ENCODE measurements around the gene PEDS1.
"Not testable (repeated sequence)": the region's sequence is repeated elsewhere in the genome, so short reads cannot be mapped to it uniquely, and the experiment has no call there.

PEDS1 gene

DNA sequence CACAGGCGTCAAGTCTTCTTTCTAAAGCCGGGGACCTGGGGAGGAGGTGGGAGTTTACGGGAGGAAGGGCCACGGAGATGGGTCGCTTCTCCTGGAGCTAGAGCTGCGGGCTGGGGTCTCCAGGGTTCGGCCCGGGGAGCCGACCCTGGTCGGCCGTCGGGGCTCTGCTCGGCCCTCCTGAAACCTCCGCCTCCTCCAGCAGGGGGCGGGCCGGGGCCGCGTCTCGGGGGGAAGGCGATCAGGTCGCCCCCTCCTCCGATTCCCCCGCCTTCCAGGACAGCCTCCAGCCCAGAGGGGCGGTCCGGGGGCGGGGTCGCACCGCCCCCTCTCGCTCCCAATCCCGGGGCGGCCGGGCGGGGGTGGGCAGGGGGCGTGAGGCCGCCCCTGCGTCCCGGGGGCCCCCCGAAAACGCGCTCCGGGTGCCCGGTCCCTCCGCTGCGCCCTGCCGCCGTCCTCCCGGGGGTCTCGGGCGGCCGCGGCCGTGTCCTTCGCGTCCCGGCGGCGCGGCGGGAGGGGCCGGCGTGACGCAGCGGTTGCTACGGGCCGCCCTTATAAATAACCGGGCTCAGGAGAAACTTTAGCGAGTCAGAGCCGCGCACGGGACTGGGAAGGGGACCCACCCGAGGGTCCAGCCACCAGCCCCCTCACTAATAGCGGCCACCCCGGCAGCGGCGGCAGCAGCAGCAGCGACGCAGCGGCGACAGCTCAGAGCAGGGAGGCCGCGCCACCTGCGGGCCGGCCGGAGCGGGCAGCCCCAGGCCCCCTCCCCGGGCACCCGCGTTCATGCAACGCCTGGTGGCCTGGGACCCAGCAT, 36.9 kb upstream of the PEDS1 start, which contains the start of gene CEBPB:
TSS of gene CEBPB (plus strand) at position 580 of the 814 bp plus-strand sequence. CDS start at position 784, 204 bp downstream.
- DNase-seq (ENCODE audit: low read depth), result peak; percentile 82

DNA sequence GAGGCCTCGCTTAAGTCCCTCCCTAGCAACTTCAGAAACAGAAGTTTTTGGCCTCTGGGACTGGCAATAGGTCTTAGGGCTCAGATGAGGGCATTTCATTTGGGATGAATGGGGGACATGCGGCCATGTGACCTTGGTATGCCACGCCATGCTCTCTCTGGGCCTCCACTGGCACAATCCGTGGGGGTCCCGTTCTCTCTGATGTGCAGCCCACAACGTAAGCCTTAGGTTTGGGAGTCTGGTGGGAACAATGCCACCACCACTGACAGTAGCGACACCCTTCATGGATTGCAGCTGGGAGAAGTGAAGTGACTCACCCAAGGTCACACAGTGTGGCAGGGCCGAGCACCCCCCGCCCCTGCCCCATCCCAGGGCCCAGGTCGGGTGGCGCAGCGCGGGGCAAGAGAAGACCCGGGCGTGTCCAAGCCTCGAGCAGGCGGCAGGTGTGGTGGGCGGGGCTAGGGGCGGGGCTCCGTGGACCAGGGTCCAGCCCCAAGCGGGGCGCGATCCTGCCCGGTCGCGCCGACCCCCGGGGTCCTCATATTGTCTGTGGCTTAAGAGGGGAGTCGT, 36.2 kb upstream of the PEDS1 start:
- no peak for DNase-seq (ENCODE audit: low read depth)

DNA sequence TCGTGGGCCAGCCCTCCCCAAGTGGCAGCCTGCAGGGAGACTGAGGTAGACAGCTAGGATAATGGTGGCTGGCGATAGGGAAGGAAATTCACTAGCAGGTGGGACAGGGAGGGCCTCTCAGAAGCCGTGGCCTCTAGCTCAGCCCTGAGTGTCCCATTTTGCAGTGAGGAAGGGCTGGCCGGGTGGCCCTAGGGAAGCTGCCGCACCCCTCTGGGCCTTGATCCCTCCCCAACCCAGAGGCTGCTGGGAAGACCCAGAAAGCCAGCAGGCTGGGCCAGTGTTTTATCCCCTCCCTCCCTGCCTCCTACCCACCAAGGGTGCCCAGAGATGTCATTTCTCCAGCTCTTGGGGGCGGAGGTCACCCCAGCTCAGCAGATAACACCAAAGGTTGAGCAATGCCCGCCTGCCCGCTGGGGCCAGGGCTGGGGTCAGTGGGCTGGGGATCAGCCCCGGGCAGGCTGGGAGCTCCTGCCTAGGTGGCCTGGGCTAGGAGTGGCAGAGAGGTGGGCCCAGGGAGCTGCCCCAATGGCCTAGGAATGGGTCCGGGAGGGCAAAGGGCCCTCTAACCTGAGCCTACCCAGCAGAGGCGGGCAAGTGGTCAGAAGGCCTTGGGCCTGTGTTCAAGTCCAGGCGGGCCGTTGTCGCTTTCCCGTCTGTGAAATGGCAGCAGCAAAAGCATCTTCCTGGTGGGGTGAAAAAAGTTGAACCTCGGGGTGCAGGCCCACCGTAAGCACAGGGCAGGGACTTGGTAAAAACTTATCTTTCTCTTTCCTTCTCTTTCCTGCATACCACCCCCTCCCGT, 35.6 kb upstream of the PEDS1 start:
- DNase-seq (ENCODE audit: low read depth), result no peak

DNA sequence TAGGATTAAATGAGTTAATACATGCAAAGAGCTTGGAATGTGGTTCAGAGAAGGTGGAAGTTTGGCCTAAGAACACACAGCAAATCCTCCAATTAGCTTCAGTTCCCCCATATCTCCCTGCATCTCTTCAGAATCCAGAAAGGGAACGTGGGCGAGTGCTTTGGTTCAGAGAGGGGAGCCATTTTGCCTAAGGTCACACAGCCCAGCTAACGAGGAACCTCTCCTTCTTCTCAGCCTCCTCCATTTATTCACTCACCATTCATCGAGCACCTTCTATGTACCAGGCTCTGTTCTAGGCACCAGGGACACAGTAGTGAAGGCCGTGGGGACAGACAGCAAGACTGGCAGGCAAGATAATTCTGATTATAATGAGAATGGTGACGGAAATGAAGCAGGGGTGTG, 34.8 kb upstream of the PEDS1 start:
- no peak for DNase-seq (ENCODE audit: low read depth)

DNA sequence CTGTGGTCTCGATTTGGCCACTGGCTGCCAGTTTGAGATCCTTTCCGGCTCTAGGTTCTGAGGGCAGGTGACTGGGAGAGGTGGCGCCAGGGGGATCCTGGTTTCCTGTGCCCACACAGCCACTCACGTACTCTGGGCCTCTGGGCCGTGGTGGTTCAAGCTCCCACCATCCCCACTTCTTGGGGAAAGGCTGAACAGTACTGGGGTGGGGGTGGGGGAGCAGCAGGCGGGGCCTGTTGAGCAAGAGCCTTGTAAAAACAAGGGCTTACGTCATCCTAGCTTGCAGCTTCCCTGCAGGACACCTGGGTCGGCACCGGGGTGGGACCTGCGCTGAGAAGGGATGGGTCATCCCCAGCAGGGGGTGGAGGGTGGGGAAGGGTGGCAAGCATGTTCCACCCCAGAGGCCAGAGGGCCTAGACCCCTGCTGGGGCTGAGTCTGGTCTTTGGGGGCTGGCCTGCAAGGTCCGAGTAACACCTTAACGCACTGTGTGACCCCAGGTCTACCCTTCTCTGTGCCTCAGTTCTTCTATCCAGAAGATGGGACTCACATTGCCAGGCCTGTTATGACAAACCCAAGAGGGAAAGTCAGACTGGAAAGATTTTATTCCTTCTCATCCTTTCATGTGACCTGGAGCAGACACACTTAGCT, 34.0 kb upstream of the PEDS1 start:
- no peak for DNase-seq (ENCODE audit: low read depth)

DNA sequence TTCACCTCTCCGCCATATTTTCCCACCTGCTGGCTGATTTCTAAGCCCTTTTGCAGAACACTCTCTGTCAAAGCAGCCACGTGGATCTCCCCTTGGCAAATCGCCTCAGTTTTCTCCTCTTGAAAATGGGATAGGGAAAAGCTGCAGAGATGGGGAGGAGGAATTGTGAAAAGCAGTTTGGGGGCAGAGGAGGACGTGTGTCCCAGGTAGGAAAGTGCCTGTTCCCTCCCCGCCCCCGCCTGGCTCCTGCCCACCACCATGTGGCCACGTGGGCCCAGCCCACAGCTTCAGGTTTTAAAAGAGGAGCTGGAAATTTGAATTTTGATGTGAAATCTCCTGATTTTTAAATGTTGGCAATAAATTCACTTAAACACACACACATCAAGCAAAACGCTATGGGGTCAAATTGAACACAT, 33.5 kb upstream of the PEDS1 start:
- no peak for DNase-seq (ENCODE audit: low read depth)

DNA sequence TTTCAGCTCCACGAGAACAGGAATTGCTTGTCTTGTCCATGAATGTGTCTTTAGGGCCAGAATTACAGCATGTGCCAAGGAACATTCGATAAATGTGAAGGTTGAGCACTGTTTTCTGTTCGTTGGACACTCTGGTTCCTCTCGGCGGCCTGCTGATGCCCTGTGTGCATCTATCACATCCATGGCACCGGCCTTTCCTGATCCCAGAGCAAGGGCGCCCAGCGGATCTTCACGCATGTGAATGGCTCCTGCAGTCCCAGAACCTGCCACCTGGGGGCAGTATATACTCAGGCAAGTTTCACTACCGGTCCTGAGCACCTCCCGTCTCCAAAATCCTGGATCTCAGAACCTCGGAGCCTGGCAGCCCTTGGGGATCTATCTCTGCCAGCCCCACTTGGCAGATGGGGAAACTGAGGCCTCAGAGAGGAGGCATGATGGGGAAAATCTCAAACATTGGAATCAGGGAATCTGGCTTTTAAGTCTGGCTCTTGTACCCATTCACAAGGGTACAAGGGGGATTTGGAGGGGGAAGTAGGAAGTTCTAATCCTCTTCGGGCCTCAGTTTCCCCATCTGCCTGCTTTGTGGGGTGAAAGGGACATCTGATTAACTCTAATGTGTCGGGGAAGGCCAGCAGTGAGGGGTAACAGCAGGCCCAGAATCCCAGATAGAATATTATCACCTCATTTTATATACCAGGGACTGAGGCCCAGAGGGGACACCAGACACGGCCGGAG, 32.8 kb upstream of the PEDS1 start:
- DNase-seq (ENCODE audit: low read depth), result no peak

DNA sequence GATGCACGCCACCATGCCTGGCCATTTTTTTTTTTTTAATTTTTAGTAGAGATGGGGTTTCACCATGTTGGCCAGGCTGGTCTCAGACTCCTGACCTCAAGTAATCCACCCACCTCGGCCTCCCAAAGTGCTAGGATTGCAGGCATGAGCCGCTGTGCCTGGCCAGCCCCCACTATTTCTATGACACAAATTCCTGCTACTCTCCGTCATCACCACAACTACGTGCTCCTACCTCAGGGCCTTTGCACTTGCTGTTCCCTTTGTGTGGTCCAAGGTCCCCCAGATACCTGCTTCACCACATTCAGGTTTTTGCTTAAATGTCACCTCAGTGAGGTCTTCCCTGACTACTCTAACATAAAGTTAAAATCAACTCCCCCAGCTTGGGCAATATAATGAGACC, 31.9 kb upstream of the PEDS1 start:
- DNase-seq (ENCODE audit: low read depth), result no peak

DNA sequence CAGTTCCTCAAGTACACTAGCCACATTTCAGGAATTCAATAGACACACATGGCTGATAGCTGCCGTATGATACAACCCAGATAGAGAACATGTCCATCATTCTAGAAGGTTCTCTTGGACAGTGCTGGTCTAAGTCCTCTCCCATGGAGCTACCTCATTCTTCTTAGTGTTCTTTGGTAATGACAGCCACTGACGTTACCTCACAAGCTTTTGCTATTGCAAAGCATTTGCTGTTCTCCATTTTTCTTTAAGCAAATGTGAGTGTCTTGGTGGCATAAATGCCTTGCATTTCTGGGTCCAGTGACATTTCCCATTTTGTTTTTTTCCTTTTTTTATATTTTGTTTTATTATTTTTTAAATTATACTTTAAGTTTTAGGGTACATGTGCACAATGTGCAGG, 28.8 kb upstream of the PEDS1 start:
- no peak for DNase-seq (ENCODE audit: low read depth)

DNA sequence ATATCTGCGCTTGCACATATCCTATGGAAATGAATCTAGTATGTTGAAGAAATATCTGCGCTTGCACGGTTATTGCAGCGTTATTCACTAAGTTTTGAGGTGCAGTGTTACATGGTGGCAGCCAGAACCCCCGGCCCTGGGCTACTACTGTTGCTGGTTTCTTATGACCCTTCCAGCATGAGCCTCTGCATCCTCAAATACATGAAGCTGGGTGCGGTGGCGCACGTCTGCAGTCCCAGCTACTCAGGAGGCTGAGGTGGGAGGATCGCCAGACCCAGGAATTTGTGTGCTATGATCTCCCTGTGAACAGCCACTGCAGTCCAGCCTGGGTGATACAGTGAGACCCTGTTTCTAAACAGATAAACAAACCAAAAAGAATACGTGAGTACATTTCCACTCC, 27.8 kb upstream of the PEDS1 start:
- DNase-seq (ENCODE audit: low read depth), result no peak

DNA sequence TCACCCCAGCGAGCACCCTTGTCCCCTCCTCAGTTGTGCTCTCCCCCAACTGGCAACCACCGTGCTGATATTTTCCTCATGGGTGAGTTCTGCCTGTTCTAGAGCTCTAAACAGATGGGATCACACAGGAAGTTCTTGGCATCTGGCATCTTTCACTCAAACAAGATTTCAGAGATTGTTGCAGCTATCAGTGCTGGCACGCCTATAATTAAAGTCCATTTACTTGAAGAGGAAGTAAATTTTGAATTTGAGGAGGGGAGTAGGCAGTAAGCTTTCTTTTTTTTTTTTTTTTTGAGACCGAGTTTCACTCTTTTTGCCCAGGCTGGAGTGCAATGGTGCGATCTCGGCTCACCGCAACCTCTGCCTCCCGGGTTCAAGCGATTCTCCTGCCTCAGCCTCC, 25.1 kb upstream of the PEDS1 start:
- DNase-seq (ENCODE audit: low read depth), result not testable (repeated sequence)

DNA sequence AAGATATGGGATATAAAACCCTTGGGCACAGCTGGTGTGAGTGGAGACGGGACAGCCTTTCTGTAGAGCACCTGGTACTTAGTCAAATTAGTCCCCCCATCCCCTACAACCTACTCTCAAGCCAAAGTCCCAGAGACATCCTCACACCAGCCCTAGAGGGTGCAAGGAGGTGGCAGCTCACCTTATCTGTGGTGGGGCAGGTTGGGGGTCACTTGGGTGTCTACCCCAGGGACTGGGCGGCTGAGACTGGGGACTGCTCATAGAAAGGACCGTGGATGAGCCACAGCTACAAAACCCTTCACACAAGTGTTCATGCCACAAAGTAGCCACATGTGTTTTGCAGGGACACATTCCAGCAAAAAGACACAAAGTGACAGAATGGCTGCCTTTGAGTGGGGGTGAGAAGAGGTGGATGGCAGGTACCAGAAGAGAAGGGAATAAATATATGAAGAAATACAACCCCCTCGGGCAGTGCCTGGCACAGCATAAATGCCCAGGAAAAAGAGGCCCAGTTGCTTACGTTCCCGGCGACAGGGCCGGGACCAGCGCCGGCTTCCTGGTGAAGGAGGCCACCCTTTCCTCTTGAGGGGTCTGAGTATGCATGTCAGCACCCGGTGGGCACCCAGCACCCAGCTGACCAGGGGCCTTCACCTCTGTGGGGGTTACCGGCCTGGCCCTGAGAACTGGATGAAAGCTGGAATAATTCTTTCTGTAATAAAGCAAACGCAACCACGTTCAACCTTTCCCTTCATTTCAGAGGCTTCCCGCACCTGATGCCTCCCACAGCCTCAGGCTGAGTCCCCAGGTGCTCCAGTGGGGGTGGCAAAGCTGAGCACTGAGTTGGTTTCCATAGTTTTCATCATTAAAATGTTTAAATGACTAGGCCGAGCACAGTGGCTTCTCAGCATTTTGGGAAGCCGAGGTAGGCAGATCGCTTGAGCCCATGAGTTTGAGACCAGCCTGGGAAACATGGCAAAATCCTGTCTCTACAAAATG, 22.7 kb upstream of the PEDS1 start:
- no peak for DNase-seq (ENCODE audit: low read depth)

DNA sequence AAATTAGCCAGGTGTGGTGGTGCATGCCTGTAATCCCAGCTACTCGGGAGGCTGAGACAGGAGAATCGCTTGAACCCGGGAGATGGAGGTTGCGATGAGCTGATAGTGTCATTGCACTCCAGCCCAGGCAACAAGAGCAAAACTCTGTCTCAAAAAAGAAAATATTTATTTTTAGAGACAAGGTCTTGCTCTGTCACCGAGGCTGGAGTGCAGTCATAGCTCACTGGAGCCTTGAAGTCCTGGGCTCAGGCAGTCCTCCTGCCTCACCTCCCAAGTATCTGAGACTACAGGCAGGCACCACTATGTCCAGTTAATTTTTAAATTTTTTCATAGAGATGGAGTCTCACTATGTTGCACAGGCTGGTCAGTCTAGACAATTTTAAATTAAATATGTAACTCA, 20.9 kb upstream of the PEDS1 start:
- DNase-seq (ENCODE audit: low read depth), result no peak

DNA sequence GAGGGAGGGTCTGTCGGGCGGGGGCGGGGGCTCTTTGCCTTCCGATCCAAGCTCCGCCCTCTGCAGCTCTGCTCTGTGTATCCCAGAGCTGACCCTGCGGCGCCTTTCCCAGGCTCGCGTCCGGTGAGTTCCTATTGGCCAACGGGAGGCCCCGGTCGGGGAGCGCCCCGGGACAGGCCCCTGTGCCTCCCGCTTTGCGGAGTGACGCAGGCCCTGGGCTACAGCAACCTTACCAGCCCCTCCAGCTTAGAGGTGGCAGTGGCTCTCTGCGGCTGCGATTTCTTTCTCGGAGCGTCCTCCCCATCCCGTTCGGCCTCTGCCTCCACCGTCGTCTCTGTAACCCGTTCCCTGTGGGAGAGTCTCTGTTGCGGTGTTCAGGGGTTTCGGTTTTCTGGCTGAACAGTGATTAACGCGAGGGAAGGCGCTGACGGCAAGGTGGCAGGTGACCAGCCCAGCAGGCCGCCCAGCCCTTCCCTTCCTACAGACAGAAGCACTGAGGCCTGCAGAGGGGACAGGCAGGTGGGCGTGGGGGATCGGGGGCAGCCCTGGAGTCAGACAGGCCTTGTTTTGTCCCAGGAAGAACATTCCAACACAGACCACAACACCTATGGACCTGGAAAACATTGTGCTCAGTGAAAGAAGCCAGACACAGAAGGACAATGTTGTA, 19.0 kb upstream of the PEDS1 start:
- DNase-seq (ENCODE audit: low read depth), result no peak

DNA sequence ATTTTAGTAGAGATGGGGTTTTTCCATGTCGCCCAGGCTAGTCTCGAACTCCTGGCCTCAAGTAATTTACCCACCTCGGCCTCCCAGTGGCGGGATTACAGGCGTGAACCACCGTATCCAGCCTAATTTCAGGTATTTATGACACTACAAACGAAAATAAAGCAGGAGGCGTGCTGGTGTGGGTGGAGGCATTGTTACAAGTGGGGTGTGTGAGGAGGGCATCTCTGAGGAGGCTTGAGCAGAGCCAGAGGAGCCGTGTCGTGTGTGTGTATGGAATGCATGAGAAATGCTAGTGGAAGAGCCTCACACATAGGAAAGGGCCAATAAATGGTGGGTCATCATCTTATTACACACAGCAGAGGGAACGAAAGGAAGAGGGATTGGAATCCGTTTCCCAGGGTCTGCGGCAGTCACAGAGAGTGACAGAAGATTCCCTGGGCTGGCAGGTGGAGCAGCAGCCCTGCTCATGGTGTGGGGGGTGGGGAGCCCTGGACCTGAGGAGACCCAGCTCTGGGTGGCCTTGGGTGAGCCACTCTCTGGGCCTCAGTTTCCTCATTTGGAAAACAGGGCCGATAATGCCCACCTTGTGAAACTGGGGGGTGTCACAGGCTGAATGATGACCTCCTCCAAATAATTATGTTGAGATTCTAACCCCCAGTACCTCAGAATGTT, 17.2 kb upstream of the PEDS1 start:
- no peak for DNase-seq (ENCODE audit: low read depth)

DNA sequence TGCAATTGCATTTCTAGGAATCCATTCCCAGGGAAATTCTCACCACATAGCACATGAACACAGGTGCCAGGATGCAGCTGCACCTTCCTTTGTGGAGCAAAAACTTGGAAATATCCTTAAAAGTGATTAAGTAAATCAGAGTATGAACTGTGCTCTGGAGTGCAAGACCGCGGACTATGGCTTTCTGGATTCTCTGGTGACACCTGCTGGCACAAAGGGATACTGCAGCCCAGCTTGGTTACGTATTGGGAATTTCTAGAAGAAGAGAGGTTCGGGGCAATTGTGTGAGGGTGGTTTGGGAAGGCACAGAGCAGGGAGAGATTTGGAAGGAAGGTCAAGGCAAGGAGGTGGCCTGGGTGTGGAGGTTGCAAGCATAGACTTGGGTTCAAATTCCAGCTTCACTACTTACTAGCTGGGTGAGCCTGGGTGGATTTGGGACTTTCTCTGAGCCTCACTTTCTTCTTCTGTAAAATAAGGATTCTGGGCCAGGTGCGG, 15.9 kb upstream of the PEDS1 start:
- DNase-seq (ENCODE audit: low read depth), result peak; percentile 51

DNA sequence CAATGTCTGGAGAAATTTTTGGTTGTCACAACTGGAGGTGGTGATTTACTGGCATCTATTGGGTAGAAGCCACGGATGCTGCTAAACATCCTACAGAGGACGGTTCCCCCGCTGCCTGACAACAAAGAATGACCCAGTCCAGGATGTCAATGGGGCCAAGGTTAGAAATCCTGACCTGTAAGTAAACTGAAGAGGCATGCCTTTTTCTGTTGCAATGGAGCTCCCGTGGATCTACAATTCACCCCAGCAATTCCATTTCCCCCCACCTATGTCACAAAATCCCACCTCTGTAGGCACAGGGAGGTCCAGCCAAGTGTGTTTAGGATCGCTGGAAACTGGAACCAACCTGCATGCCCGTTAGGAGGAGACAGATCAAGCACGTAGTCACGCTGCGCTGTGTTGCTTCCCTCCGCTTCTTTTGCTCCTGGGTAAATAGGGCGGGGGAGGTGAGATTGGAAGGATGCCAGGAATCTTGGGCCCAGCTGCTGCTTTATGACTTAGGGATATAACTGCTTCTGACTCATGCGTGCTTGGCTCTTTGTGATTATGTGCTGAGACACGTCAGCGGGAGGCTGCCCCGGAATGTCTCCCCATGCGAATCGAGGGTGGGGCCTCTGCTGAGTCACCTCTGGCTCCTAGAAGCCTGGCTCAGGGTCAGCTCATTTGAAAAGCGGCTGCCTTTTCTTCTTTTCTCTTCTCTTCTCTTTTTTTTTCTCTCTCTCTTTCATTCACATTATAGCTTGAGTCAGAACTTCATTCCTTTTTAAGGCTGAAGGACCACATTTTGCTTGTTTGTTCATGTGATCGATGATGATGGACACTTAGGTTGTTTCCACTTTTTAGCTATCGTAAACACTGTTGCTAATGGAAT, 12.4 kb upstream of the PEDS1 start:
- DNase-seq (ENCODE audit: low read depth), result peak; percentile 99

Data from GM04504 (cell line).